Stimulated activated CD8-positive, alpha-beta memory T cell treated with anti-CD3 and anti-CD28 coated beads, Interleukin-2, amount 100 ng/mL, for 1 hour (primary cell): ENCODE data around the gene CD7.

Experiments
- DNase-seq, 2 donors: peaks; one replicate each; pipeline ENCODE4 v3.0.0-alpha.2; 2020; ENCODE audit warnings: low read depth in 2 of 2

The CD7 gene

DNA sequence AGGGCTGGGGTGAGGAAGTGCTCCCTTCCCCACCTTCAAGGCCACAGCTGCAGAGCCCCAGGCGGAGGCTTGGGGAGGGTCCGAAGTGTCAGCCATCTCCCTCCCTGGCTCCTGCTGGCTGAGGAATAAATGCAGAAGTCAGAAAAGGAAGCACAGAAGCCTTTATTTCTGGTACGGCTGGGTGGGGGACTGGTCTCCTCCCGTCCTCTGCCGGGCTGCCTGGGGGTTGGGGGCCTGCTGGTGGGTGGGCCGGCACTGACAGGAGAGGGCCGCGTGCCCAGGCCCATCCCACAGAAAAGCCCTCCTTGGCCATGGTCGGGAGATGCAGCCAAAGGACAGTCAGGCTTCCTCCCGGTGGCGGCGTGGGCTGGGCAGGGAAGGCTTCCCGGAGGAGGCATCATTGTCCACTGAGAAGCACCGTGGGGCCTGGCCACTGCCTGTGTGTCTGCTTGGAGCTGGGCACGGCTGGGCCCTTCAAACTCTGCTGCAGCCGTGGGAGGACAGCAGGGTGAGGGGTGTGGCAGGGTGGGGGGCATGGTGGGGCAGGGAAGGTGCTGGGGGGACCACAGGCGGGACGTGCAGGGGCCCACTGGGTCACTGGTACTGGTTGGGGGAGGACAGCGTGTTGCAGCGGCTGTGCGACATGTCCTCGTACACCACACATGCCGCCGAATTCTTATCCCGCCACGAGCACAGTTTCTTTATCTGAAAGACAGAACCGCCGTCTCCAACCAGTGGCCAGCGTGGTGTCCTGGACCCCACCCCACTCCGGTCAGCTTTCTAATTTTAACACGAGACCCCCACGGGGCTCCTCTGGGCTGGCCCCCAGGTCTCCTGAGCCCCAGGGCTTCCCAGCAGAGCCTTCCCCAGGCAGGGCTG is 2.4 kb downstream of the CD7 start:
- DNase-seq: no peak

DNA sequence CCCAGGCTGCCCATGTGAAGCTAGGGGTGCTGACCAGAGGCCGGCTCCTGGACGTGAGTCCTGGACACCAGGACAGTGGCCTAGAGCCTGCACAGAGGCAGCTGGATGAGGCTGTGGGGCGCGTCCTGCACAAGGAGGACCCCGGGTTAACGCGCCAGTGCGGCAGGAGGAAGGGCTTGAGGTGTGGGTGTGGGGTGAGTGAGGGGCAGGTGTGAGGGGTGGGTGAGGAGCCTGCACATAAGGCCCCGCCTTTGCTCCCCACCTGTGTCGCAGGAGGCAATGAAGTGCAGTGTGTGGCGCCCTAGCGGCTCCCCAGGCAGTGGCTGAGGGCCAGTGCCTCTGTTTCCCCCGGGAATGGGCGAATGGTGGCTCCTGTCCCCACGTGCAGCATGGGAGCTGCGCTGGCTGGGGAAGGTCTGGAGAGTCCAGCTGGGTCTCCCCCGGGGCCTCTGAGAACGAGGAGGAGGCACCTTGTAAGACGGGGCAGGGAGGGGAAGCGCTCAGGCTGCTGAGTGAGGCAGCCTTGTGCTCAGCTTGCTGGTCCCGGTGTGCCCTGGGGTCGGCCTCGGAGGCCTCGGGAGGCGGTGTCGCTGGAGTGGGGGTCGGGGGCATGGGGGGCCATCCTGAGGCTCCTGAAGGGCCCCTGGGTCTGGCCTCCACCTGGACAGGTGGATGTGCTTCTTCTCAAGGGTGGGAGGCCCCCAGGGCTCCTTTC is 3.2 kb downstream of the CD7 start:
- no peak for DNase-seq

DNA sequence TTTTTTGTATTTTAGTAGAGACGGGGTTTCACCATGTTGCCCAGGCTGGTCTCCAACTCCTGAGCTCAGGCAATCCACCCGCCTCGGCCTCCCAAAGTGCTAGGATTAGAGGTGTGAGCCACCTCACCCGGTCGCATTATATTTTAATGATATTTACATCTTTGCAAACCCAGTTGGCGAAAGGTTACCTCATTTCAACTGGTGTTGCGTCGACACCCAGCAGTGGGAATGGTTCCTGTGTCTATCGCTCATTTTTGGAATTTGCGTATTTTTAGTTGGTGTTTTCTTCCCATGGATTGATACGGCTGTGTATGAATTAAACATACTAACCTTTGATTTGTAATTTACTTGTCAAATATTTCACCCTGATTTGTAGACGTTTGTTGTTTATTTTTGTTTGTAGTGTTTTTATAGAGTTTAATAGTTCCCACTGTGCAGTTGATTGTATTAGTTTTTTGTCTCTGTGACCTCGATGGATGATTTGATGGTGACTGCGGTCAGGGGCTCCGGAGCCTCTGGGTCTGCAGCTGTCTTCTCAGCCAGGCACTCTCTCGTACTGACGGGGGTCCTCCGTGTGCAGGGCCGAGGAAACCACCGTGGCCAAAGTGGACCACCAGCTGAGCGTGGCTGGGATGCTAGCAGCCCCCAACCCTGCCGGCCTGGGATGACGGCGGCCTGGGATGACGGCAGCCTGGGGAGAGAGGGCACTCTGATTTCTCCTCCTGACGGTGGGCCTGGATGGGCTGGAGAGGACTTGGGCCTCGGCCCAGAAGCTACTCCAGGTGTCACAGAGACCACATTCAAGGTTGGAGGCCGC is 4.0 kb downstream of the CD7 start:
- DNase-seq: no peak

DNA sequence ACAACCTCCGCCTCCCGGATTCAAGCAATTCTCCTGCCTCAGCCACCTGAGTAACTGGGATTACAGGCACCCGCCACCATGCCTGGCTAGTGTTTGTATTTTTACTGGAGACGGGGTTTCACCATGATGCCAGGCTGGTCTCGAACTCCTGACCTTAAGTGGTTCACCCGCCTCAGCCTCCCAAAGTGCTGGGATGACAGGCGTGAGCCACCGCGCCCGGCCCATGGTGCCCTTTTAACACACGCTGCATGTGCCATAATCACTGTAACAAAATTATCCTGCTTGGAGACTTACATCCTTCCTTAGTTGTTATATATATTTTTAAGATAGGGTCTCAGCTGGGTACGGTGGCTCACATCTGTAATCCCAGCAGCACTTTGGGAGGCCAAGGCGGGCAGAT is 5.4 kb downstream of the CD7 start:
- DNase-seq: no peak

DNA sequence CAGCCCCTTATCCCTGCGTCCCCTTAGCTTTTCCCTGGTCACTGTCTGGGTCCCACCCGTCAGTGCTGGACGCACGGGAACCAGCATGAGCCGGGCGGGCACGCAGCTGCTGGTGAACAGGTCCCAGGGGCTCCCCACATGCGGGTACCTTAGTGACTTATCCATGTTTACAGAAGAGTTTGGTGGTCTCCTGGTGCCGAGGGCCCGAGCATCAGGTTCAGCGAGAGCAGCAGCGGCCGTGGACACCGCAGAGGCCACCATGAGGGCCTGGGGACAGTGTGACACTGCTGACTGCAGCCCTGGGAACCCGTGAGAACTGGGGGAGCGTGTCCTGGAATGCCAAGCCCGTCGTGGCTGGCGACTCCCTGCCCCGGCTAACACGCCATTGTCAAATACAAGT is 6.5 kb downstream of the CD7 start:
- DNase-seq: no peak

DNA sequence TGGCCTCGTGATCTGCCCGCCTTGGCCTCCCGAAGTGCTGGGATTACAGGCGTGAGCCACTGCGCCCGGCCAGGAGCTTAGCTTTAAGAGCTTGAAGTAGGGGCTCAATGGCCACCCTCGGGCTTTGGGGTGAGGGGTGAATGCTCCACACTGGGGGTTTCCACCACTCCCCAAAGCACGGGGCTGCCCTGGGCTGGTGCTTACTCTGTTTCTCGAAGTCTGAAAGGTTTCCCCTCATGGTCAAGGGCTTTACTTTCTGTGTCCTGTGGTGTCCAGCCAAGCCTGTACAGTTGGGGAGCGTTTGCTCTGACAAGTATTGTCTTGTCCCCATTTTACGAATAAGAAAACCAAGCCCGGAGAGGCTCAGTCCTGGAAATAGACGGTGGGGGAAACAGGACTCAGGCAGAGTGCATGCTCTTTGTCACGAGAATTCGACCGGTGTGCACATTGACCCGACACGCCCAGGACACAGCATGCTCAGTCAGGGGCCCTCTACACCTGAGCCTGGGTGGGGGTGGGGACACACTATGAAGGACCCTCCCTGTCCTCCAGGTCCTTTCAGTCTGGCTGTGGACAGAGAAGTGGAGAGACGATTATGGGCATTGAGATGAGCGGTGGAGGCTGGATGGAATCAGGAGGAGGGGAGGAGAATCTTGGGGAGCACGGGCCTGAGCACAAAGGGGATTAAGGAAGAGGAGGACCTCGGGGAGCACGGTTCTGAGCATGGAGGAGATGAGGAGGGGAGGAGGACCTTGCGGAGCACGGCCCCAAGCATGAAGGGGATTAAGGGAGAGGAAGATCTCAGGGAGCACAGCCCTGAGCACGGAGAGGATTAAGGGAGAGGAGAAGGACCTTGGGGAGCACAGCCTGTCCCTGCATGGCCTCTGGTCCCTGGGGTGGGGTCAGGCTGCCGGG is 7.5 kb downstream of the CD7 start:
- DNase-seq: no peak

DNA sequence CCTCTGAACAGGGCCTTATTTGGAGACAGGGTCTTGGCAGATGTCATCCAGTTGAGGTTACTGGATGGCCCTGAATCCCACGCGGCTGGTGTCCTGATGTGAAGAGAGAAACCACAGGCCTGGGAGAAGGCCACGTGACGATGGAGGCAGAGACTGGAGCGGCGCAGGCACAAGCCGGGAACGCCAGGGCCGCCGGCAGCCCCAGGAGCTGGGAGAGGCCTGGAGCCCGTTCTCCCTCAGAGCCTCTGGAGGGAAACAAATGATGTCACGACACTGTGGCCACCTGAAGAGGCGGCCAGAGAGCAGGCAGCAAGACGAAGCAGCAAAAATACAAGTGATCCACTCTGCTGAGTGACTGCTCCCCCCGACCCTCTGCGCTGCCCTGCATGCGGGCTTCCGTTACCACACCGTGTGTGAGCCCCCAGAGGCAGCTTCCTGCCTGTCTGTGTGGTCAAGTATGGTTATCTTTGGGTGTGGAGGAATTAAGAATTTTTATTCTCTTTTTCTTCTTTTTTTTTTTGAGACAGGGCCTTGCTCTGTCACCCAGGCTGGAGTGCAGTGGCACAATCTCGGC is 11.6 kb downstream of the CD7 start:
- no peak for DNase-seq

DNA sequence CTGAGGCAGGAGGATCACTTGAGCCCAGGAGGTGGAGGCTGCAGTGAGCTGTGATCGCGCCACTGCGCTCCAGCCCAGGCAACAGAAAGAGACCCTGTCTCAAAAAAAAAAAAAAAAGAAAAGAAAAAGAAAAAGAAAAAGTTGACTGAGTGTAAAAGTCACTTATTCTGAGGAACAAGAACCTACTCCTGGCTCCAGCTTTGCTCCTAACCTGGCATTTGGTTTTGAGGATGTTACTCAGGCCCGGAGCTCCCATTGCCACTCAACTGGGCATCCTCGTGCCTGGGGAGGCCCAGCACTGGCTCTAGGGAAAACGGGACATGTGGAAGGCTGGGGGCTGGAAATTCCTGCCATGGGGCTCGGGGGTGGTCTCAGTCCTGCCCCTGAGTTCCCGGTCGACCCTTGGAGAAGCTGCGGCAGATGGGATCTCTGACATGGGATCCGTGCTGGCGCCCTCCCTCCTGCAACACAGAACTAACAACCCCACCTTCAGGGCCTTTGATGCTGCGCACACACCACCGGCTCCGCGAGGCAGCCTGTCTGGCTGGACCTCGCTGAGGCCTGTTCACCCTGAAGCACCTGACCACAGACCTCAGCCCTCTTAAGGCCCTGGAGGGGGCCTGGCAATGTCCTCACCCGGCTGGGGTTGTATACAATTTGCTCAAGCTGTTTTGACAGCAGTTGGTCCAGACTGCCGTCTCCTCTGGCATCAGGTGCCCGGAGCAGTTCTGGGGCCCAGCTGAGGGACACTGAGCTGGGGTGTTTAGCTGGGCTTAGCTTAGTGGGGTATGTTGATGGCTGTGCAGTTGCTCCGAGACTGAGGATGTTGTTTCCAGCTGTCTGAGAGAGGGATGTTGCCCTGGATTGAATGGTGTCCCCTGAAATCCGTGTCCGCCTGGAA is 12.3 kb downstream of the CD7 start:
- no peak for DNase-seq

DNA sequence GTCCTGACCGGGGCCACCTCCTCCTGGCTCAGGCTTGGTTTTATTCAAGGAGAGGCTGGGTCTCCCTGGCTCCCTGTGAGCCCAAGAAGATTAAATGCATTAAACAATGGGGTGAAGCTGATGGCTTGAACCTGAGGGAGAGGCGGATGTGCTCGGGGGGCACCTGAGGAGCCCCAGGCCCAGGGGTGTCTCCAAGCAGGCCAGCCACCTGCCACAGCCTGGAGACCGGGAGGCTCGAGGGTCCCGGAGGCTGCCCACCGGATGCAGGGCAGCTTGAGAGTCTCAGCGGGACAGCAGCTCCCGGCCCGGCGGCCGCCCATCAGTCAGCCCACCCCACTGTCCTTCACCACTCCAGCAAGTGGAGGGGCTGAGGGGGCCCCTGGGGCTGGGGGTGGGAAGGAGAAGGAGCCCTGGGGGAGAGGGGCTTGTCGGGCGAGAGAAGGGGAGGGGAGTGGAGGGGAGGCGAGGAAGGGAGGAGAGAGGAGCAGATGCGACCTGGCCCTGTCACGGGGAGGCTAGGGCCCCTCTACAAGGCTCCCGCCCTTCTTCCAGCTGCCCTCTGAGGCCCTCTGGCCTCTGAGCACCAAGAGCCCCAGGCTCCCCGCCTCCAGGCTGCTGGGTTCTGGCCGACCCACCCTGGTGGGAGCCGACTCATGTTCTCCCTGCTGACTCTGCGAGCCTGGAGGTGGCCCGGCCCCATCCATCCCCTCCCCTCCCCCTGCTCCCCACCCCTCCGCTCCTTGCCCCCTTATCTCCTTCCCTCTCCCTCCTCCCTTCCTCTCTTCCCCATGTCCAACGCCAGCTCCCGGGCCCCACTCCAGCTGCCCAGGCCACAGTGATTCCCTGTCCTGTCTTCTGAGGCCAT is 13.2 kb downstream of the CD7 start:
- DNase-seq: no peak

DNA sequence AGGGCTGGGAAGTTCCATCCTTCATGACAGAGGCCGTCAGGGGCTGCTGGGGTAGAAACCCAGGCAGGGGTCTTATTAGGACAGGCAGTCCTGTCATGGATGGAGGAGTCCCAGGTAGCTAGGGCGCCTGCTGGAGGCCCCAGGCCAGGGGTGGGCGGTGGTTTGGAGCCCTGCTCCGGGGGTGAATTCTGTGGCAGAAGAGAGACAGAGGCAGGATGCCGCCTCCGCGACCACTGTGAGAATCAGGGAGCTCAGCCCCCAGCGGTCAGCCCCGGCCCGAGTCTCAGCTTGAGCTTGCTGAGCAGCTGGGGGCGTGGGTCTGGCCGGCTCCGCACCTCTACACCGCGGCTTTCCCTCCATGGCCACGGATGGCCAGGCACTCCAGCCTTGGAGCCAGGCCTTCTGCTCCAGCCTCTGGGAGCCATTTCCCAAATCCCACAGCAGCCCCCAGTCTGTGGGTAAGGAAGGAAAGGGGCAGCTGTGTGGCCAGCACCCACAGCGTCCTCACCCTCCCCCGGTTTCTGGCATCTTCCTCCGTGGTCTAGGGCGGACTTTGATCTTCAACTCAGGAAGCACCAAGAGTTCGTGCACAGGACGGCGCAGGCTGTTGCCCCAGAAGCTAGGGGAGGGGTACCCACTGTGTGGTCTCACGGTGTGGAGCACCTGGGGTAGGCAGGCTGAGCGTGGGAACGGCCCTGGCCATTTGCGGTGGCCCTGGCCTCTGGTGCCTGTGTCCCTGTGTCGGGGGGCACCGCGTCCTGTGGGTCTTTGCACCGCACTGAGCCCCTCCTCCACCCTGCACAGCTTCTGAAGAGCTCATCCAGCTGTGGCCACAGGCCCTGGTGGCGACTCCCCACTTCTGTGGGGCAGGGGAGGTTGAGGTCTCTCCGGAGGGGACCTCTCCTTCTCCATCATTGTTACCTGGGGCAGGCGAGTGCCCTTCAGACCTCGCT is 14.1 kb downstream of the CD7 start:
- no peak for DNase-seq

DNA sequence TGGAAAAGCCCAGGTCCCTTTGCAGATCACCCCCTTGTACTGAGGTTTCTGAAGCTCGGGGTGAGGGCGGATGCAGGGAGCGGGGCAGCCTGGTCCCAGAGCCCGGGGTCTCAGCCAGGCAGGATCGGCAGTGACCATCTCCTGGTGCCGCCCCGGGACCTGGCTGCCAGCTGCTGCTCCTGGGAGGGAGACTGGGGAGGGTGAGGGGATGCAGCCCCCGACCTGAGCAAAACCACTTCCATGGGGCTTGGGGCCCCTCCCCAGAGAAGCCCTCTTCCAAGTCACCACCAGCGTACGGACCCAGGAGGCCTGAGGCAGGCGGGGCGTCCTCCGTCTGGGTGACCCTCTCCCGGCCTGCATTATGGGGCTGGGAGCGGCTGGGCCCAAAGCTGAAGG is 14.8 kb downstream of the CD7 start:
- DNase-seq: no peak

DNA sequence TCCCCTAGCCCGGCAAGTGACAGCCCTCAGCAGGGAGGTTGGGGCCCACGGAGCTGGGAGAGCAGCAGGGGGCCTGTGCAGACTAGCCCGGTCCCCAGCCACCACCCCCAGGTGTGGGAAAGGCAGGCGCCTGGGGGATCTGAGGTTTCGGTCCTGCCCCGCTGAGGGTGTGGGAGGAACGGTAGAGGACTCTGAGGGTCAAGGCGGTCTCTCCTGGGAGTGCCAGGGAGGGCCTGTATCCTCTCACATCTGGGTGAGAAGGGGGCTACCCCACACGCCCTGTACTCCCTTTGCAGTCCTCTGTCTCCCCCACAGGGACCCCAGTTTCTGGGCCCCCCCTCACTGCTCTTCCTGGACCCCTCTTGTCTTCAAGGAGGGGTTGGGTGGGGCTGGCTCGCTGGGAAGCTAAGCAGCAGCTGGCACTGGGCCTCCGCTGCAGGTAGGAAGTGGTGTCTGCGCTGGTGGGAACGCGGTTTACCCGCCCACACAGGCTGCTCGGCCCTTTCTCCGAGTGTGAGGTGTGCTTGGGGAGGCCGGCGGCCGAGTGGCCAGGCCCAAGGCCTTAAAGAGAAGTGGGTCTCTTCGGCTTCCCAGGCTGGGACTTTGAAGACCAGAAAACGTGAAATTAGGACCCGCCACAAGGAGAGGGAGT is 15.4 kb downstream of the CD7 start:
- no peak for DNase-seq

DNA sequence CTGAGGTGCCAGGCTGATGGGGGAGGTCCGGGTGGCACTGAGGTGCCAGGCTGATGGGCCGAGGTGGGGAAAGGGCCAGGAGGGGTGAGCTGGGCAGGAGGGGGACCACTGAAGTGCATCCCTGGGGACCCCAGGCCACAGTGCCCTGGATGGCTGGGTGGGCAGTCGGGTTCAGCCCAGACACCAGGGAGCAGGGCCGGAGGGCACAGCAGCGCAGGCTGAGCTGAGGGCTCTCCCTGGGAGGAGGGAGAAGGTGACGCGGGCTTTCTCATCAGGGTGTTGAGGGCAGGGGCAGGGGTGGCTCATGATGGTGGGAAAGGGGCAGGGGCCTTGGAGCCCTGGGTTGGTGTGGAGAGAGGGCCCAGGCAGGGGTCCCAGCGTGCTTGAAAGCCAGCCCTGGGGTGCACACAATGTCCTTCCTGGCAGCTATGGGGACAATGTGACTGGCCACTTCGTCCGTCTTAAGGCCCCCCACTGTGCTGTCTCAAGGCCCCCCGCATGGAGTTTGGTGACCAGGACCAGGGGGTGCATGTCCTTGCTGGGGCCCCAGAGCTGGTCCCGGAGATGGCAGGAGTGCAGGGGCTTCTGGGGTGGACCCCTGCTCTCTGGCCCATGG is 16.0 kb downstream of the CD7 start:
- DNase-seq: no peak

DNA sequence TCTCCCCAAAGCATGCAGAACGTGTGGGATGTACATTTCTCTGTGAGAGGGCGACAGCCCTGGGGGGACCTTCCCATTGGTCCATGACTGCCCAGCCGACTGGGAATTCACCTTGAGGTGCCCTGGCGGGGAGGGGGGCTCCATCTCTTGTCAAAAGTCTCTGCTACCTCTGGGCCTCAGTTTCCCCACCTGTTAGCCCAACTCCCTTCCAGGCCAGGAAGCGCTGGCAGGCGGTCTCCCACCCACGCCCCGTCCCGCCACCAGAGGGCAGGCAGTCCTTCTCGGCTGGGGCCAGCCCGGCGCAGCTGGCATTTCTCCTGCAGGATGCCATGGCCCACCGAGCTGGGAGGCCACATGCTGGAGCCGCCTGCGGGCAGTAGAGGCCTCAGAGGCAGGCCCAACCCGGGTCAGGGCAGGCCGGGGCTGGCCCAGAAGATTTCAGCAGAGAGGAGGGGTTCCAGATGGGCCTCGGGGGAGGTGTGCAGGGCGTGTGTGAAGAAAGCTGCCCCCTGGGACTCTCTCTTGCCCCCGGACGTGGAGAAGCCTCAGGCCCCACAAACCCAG is 16.6 kb downstream of the CD7 start:
- DNase-seq: peak in 1 of 2 donors; percentile 55

DNA sequence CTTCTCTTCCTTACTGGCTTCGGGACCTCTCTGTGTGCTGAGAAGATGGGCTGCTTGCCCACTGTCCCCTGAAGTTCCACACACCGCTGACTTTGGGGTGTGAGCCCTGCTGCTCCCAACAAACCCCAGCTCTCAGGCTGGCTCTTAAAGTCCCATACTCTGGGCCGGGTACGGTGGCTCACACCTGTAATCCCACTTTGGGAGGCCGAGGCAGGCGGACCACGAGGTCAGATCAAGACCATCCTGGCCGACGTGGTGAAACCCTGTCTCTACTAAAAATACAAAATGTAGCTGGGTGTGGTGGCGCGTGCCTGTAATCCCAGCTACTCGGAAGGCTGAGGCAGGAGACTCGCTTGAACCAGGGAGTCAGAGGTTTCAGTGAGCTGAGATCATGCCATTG is 17.2 kb downstream of the CD7 start:
- DNase-seq: no peak

DNA sequence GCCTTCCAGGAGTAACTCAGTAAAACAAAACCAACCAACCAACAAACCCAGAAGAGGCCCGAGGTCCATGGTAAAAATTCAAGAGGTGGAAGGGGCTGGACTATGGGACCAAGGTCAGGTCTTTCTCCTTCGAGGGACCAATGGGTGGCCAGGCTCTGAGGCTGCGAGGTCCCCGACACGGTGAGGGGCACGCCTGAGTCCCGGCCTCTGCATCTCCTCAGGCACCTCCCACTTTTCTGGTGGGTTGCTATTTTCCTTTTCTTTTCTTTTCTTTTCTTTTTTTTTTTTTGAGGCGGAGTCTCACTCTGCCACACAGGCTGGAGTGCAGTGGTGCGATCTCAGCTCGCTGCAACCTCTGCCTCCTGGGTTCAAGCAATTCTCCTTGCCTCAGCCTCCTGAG is 18.0 kb downstream of the CD7 start:
- DNase-seq: no peak
